HEK293 (cell line): ENCODE measurements around the gene NMNAT2.
A peak's percentile ranks its signal among the peaks of the same experiment; 100 is the strongest.

Source experiments
- CTCF ChIA-PET: fragments of 350-600 bp; formaldehyde crosslinking; extraction: SDS; loops from one replicate; lab custom pipeline; 2021; ENCODE audit warnings: antibody characterized with exemption; lab: Yijun Ruan, JAX
- POLR2A ChIA-PET: fragments of 300-600 bp; formaldehyde crosslinking; extraction: SDS; loops from one replicate; lab custom pipeline; 2020; ENCODE audit warnings: antibody characterized with exemption, inconsistent platforms; lab: Yijun Ruan, JAX
- H3K27ac ChIP-seq: fragments of 200-500 bp; sonication (Bioruptor generic); 2 replicates; pipeline ENCODE4 v1.5.1; 2014; ENCODE audit warnings: low read depth, low read length, control low read depth, inconsistent platforms; ENCODE audit errors: extremely low read depth
- H3K36me3 ChIP-seq, 2 experiments: fragments of 200-500 bp in 1 of 2; sonication (Bioruptor generic) in 1 of 2; 1 replicate in 1 of 2; 2 replicates in 1 of 2; pipeline ENCODE4 v1.5.1; 2014 to 2017; ENCODE audit warnings: inconsistent platforms in 2 of 2, low read length in 2 of 2; ENCODE audit not compliant: control insufficient read depth in 2 of 2, insufficient read depth in 1 of 2
- H3K4me1 ChIP-seq: fragments of 200-500 bp; sonication (Bioruptor generic); 2 replicates; pipeline ENCODE4 v1.5.1; 2014; ENCODE audit warnings: mild to moderate bottlenecking, low read length, inconsistent platforms; ENCODE audit not compliant: control insufficient read depth, insufficient read depth
- H3K4me3 ChIP-seq: 2 replicates; pipeline ENCODE4 v1.5.1; 2011; ENCODE audit warnings: low read depth, mild to moderate bottlenecking, control low read depth, low read length, moderate library complexity
- H3K9me3 ChIP-seq: fragments of 200-500 bp; sonication (Bioruptor generic); 2 replicates; pipeline ENCODE4 v1.5.1; 2014; ENCODE audit warnings: low read depth, low read length, inconsistent platforms; ENCODE audit not compliant: control insufficient read depth, insufficient read depth
- BCL11B ChIP-seq: fragments of 450-650 bp; formaldehyde crosslinking; IDR thresholded peaks from 2 replicates; pipeline ENCODE4 v1.5.1; 2016; ENCODE audit warnings: low read depth, missing biosample characterization, missing genetic modification characterization
- REPIN1 ChIP-seq: fragments of 450-650 bp; formaldehyde crosslinking; IDR thresholded peaks from 2 replicates; pipeline ENCODE4 v1.5.1; 2017; ENCODE audit warnings: missing biosample characterization, missing genetic modification characterization, low read depth
- YY2 ChIP-seq: fragments of 450-650 bp; formaldehyde crosslinking; IDR thresholded peaks from 2 replicates; pipeline ENCODE4 v1.5.1; 2016; ENCODE audit warnings: missing biosample characterization, missing genetic modification characterization
- ZBTB17 ChIP-seq: fragments of 450-650 bp; formaldehyde crosslinking; IDR thresholded peaks from 2 replicates; pipeline ENCODE4 v1.5.1; 2016; ENCODE audit warnings: missing biosample characterization, missing genetic modification characterization
- ZBTB20 ChIP-seq: fragments of 450-650 bp; formaldehyde crosslinking; IDR thresholded peaks from 2 replicates; pipeline ENCODE4 v1.5.1; 2016; ENCODE audit warnings: missing biosample characterization, missing genetic modification characterization
- ZFP37 ChIP-seq: fragments of 450-650 bp; formaldehyde crosslinking; IDR thresholded peaks from 2 replicates; pipeline ENCODE4 v1.5.1; 2016; ENCODE audit warnings: missing biosample characterization, missing genetic modification characterization
- ZNF169 ChIP-seq: fragments of 450-650 bp; formaldehyde crosslinking; IDR thresholded peaks from 2 replicates; pipeline ENCODE4 v1.5.1; 2016; ENCODE audit warnings: missing biosample characterization, missing genetic modification characterization
- ZNF292 ChIP-seq: fragments of 450-650 bp; formaldehyde crosslinking; IDR thresholded peaks from 2 replicates; pipeline ENCODE4 v1.5.1; 2016; ENCODE audit warnings: low read depth, missing biosample characterization, missing genetic modification characterization, borderline replicate concordance
- ZNF391 ChIP-seq: fragments of 450-650 bp; formaldehyde crosslinking; IDR thresholded peaks from 2 replicates; pipeline ENCODE4 v1.5.1; 2016; ENCODE audit warnings: low read depth, missing biosample characterization, missing genetic modification characterization, borderline replicate concordance
- ZNF404 ChIP-seq: fragments of 450-650 bp; formaldehyde crosslinking; IDR thresholded peaks from 2 replicates; pipeline ENCODE4 v1.5.1; 2017; ENCODE audit warnings: missing biosample characterization, missing genetic modification characterization
- ZNF560 ChIP-seq: fragments of 450-650 bp; formaldehyde crosslinking; IDR thresholded peaks from 2 replicates; pipeline ENCODE4 v1.5.1; 2017; ENCODE audit warnings: missing biosample characterization, missing genetic modification characterization, borderline replicate concordance
- ZNF792 ChIP-seq: fragments of 450-650 bp; formaldehyde crosslinking; IDR thresholded peaks from 2 replicates; pipeline ENCODE4 v1.5.1; 2016; ENCODE audit warnings: missing biosample characterization, missing genetic modification characterization
- TF ChIP-seq, protein P1 (sequence below): fragments of 450-650 bp; formaldehyde crosslinking; IDR thresholded peaks from 2 replicates; pipeline ENCODE4 v1.5.1; 2016; ENCODE audit warnings: missing biosample characterization, missing genetic modification characterization
- TF ChIP-seq, protein P2 (sequence below): fragments of 450-650 bp; formaldehyde crosslinking; IDR thresholded peaks from 2 replicates; pipeline ENCODE4 v1.5.1; 2016; ENCODE audit warnings: missing biosample characterization, missing genetic modification characterization
- TF ChIP-seq, protein P3 (sequence below): fragments of 450-650 bp; IDR thresholded peaks from 2 replicates; pipeline ENCODE4 v1.5.1; 2018; ENCODE audit warnings: missing biosample characterization, missing genetic modification characterization
- TF ChIP-seq, protein P4 (sequence below): fragments of 450-650 bp; formaldehyde crosslinking; IDR thresholded peaks from 2 replicates; pipeline ENCODE4 v1.5.1; 2016; ENCODE audit warnings: missing biosample characterization, missing genetic modification characterization, borderline replicate concordance
- TF ChIP-seq, protein P5 (sequence below): fragments of 450-650 bp; formaldehyde crosslinking; IDR thresholded peaks from 2 replicates; pipeline ENCODE4 v1.5.1; 2016; ENCODE audit warnings: missing biosample characterization, missing genetic modification characterization
- TF ChIP-seq, protein P6 (sequence below): IDR thresholded peaks from 2 replicates; pipeline ENCODE4 v1.6.1; 2011; ENCODE audit warnings: mild to moderate bottlenecking, low read depth, low read length, borderline replicate concordance
- TF ChIP-seq, protein P7 (sequence below): fragments of 450-650 bp; formaldehyde crosslinking; IDR thresholded peaks from 2 replicates; pipeline ENCODE4 v1.5.1; 2016; ENCODE audit warnings: missing biosample characterization, missing genetic modification characterization
- TF ChIP-seq, protein P8 (sequence below): fragments of 450-650 bp; formaldehyde crosslinking; IDR thresholded peaks from 2 replicates; pipeline ENCODE4 v1.5.1; 2016; ENCODE audit warnings: missing biosample characterization, missing genetic modification characterization
- TF ChIP-seq, protein P9 (sequence below): fragments of 450-650 bp; formaldehyde crosslinking; IDR thresholded peaks from 2 replicates; pipeline ENCODE4 v1.5.1; 2016; ENCODE audit warnings: missing biosample characterization, missing genetic modification characterization

The NMNAT2 gene

DNA sequence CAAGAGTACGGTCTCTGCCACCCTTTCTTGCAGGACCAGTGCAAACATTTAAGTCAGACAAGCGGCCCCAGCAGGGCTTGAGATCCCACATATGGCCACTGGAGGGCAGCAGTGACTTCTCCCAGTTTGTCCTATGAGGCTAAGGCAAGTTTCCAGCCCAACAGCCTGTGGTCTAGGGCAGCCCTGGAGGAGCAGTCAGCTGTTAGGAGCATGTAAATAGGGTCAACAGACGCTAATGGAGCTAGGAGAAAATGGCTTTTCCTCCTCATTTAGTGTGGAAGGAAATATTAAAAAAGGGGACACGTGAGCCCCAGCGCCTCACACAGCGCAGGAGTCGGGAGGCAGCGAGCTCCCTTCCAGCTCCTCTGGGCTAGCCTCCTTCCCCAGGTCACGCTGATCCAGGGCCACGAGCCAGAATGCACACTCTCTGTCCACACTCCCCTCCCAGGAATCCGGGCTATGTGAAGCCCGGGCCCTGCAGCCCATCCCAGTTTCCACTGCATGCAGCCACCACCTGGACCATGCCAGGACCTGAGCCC, 136.6 kb downstream of the NMNAT2 start (continued):
- TF ChIP-seq BCL11B (no peak), YY2 (tag by site-specific recombination) (no peak), REPIN1 (tag by site-specific recombination) (no peak), ZNF292 (tag by site-specific recombination) (no peak), ZFP37 (no peak), ZBTB17 (no peak)
- TF ChIP-seq, protein P1, sequence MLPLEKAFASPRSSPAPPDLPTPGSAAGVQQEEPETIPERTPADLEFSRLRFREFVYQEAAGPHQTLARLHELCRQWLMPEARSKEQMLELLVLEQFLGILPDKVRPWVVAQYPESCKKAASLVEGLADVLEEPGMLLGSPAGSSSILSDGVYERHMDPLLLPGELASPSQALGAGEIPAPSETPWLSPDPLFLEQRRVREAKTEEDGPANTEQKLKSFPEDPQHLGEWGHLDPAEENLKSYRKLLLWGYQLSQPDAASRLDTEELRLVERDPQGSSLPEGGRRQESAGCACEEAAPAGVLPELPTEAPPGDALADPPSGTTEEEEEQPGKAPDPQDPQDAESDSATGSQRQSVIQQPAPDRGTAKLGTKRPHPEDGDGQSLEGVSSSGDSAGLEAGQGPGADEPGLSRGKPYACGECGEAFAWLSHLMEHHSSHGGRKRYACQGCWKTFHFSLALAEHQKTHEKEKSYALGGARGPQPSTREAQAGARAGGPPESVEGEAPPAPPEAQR (tag by site-specific recombination): no peak
- TF ChIP-seq, protein P2, sequence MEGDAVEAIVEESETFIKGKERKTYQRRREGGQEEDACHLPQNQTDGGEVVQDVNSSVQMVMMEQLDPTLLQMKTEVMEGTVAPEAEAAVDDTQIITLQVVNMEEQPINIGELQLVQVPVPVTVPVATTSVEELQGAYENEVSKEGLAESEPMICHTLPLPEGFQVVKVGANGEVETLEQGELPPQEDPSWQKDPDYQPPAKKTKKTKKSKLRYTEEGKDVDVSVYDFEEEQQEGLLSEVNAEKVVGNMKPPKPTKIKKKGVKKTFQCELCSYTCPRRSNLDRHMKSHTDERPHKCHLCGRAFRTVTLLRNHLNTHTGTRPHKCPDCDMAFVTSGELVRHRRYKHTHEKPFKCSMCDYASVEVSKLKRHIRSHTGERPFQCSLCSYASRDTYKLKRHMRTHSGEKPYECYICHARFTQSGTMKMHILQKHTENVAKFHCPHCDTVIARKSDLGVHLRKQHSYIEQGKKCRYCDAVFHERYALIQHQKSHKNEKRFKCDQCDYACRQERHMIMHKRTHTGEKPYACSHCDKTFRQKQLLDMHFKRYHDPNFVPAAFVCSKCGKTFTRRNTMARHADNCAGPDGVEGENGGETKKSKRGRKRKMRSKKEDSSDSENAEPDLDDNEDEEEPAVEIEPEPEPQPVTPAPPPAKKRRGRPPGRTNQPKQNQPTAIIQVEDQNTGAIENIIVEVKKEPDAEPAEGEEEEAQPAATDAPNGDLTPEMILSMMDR (tag by site-specific recombination): peak; percentile 75
- TF ChIP-seq, protein P3, sequence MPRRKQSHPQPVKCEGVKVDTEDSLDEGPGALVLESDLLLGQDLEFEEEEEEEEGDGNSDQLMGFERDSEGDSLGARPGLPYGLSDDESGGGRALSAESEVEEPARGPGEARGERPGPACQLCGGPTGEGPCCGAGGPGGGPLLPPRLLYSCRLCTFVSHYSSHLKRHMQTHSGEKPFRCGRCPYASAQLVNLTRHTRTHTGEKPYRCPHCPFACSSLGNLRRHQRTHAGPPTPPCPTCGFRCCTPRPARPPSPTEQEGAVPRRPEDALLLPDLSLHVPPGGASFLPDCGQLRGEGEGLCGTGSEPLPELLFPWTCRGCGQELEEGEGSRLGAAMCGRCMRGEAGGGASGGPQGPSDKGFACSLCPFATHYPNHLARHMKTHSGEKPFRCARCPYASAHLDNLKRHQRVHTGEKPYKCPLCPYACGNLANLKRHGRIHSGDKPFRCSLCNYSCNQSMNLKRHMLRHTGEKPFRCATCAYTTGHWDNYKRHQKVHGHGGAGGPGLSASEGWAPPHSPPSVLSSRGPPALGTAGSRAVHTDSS (tag by site-specific recombination): no peak
- TF ChIP-seq, protein P4, sequence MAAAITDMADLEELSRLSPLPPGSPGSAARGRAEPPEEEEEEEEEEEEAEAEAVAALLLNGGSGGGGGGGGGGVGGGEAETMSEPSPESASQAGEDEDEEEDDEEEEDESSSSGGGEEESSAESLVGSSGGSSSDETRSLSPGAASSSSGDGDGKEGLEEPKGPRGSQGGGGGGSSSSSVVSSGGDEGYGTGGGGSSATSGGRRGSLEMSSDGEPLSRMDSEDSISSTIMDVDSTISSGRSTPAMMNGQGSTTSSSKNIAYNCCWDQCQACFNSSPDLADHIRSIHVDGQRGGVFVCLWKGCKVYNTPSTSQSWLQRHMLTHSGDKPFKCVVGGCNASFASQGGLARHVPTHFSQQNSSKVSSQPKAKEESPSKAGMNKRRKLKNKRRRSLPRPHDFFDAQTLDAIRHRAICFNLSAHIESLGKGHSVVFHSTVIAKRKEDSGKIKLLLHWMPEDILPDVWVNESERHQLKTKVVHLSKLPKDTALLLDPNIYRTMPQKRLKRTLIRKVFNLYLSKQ (tag by site-specific recombination): no peak
- TF ChIP-seq, protein P5, sequence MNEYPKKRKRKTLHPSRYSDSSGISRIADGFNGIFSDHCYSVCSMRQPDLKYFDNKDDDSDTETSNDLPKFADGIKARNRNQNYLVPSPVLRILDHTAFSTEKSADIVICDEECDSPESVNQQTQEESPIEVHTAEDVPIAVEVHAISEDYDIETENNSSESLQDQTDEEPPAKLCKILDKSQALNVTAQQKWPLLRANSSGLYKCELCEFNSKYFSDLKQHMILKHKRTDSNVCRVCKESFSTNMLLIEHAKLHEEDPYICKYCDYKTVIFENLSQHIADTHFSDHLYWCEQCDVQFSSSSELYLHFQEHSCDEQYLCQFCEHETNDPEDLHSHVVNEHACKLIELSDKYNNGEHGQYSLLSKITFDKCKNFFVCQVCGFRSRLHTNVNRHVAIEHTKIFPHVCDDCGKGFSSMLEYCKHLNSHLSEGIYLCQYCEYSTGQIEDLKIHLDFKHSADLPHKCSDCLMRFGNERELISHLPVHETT: no peak
- TF ChIP-seq, protein P6, sequence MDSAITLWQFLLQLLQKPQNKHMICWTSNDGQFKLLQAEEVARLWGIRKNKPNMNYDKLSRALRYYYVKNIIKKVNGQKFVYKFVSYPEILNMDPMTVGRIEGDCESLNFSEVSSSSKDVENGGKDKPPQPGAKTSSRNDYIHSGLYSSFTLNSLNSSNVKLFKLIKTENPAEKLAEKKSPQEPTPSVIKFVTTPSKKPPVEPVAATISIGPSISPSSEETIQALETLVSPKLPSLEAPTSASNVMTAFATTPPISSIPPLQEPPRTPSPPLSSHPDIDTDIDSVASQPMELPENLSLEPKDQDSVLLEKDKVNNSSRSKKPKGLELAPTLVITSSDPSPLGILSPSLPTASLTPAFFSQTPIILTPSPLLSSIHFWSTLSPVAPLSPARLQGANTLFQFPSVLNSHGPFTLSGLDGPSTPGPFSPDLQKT: no peak
- TF ChIP-seq, protein P7, sequence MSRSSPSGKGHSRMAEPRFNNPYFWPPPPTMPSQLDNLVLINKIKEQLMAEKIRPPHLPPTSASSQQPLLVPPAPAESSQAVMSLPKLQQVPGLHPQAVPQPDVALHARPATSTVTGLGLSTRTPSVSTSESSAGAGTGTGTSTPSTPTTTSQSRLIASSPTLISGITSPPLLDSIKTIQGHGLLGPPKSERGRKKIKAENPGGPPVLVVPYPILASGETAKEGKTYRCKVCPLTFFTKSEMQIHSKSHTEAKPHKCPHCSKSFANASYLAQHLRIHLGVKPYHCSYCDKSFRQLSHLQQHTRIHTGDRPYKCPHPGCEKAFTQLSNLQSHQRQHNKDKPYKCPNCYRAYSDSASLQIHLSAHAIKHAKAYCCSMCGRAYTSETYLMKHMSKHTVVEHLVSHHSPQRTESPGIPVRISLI (tag by site-specific recombination): no peak

DNA sequence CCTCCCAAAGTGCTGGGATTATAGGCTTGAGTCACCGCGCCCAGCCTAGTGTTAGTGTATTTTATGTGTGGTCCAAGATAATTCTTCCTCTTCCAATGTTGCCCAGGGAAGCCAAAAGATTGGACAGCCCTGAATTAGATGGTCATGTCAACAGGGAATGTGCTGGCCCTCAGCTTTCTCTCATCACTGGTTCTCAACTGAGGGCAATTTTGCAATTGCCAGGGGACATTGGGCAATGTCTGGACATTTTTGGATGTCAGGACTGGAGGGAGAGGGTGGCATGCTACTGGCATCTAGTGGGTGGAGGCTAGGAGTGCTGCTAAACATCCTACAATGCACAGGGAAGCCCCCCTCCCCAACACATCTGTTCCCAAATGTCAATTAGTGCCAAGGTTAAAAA, 137.1 kb downstream of the NMNAT2 start:
- Histone ChIP-seq H3K4me3 (no peak overlapping the region), H3K36me3 (no peaks in the 10 kb centered on the region), H3K4me1 (peaks cover 2% of the 10 kb centered on the region; the same call in 1 of the 2 replicates), H3K9me3 (no peaks in the 10 kb centered on the region), H3K27ac (no peak overlapping the region)
- ChIA-PET POLR2A (no interaction called here), CTCF (interaction anchor here (0.6 to 2.4 kb wide), 13 partner anchors 8 to 404 kb away, joined by 3 to 13 read pairs (median 5); no protein-coding TSS in a partner anchor)
- TF ChIP-seq, protein P8, sequence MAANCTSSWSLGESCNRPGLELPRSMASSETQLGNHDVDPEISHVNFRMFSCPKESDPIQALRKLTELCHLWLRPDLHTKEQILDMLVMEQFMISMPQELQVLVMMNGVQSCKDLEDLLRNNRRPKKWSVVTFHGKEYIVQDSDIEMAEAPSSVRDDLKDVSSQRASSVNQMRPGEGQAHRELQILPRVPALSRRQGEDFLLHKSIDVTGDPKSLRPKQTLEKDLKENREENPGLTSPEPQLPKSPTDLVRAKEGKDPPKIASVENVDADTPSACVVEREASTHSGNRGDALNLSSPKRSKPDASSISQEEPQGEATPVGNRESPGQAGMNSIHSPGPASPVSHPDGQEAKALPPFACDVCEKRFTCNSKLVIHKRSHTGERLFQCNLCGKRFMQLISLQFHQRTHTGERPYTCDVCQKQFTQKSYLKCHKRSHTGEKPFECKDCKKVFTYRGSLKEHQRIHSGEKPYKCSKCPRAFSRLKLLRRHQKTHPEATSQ (tag by site-specific recombination): no peak
- TF ChIP-seq ZNF391 (no peak), ZNF169 (no peak), ZNF404 (tag by site-specific recombination) (no peak), ZBTB20 (tag by site-specific recombination) (no peak), ZNF560 (no peak), ZNF792 (tag by site-specific recombination) (no peak)
- TF ChIP-seq, protein P3 (tag by site-specific recombination): no peak
- TF ChIP-seq, protein P9, sequence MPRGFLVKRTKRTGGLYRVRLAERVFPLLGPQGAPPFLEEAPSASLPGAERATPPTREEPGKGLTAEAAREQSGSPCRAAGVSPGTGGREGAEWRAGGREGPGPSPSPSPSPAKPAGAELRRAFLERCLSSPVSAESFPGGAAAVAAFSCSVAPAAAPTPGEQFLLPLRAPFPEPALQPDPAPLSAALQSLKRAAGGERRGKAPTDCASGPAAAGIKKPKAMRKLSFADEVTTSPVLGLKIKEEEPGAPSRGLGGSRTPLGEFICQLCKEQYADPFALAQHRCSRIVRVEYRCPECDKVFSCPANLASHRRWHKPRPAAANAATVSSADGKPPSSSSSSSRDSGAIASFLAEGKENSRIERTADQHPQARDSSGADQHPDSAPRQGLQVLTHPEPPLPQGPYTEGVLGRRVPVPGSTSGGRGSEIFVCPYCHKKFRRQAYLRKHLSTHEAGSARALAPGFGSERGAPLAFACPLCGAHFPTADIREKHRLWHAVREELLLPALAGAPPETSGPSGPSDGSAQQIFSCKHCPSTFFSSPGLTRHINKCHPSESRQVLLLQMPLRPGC (tag by site-specific recombination): no peak
